ENCODE results near the gene RHOF.

DNA sequence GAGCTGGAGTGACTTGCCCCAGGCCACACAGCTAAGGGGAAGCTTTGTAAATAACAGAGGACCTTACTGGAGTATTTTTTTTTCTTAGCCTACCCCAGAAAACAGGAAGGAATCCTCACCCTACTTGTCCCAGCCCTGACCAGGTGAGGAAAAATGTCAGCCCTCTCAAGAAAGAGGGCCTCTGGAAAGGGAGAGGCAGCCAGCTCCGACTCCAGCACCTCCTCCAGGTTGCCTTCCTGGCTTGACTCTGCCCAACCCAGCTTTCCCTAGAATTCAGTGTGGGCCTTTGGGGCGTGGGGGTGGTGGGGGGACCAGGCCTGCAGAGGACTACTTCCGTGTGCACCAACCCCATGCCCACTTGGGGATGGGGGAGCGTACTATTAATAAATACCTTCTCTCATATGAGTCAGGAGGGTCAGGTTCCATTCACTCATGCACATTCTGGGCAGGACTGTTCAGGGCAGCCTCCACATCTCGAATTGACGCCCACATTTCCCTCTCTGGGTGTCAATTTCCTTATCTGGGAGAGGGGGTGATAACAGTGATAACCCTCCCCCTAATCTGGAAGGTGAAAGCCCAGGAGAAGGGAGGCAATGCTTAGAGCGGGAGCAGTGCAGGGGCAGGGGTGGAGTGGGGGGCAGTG is 5.2 kb downstream of the RHOF start:
- TF ChIP-seq, protein P1, sequence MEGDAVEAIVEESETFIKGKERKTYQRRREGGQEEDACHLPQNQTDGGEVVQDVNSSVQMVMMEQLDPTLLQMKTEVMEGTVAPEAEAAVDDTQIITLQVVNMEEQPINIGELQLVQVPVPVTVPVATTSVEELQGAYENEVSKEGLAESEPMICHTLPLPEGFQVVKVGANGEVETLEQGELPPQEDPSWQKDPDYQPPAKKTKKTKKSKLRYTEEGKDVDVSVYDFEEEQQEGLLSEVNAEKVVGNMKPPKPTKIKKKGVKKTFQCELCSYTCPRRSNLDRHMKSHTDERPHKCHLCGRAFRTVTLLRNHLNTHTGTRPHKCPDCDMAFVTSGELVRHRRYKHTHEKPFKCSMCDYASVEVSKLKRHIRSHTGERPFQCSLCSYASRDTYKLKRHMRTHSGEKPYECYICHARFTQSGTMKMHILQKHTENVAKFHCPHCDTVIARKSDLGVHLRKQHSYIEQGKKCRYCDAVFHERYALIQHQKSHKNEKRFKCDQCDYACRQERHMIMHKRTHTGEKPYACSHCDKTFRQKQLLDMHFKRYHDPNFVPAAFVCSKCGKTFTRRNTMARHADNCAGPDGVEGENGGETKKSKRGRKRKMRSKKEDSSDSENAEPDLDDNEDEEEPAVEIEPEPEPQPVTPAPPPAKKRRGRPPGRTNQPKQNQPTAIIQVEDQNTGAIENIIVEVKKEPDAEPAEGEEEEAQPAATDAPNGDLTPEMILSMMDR (IDR thresholded peaks at IDR 0.05): no peak
- TF ChIP-seq POLR2AphosphoS5 (IDR thresholded peaks at IDR 0.05) (no peak), POLR2A (IDR thresholded peaks at IDR 0.05) (no peak)

Measured in prostate gland (tissue), 2 donors.